Measurements from ENCODE around the gene ARID5B.

DNA sequence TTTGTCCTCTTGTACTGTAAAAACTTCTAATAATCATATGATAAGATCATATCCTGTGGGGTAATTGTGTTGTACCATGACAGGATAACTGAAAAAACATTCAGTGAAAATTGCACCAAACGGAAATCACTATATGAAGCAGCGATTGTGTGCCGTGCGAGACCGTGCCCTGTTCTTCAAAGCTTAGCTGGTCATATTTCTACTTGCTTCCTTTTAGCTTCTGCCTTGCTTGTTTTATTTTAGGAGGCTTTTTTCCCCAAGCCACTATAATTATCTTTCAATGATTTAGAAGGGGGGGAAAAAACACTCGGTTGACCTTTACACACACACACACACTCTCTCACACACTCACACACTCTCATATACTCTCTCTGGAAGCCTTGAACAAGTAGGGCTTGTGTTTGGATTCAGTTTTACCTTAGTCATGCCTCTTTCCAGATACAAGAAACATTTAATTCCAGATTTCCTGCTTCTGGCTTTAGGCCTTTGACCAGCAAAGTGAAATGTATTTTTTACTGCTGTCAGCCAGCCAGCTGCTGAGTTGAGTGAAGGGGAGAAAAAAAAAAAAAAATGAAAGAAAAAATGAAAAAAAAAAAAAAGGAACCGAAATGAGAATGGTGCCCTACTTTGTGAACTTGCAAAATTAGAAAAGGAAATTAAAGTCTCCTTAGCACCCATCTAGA, 181.4 kb downstream of the ARID5B start:
- TF ChIP-seq, protein P1, sequence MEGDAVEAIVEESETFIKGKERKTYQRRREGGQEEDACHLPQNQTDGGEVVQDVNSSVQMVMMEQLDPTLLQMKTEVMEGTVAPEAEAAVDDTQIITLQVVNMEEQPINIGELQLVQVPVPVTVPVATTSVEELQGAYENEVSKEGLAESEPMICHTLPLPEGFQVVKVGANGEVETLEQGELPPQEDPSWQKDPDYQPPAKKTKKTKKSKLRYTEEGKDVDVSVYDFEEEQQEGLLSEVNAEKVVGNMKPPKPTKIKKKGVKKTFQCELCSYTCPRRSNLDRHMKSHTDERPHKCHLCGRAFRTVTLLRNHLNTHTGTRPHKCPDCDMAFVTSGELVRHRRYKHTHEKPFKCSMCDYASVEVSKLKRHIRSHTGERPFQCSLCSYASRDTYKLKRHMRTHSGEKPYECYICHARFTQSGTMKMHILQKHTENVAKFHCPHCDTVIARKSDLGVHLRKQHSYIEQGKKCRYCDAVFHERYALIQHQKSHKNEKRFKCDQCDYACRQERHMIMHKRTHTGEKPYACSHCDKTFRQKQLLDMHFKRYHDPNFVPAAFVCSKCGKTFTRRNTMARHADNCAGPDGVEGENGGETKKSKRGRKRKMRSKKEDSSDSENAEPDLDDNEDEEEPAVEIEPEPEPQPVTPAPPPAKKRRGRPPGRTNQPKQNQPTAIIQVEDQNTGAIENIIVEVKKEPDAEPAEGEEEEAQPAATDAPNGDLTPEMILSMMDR (IDR thresholded peaks at IDR 0.05; ENCODE audit: extremely low read depth in 1 of 2, insufficient read depth in 1 of 2, low read depth in 1 of 2, low read length in 2 of 2), result no peak
- peak; percentile 60 for TF ChIP-seq POLR2A (IDR thresholded peaks at IDR 0.05; ENCODE audit: low read depth, low read length)
- no peak for TF ChIP-seq POLR2AphosphoS5 (IDR thresholded peaks at IDR 0.05; ENCODE audit: insufficient read depth, low read depth, low read length)
- TF ChIP-seq JUN (IDR thresholded peaks at IDR 0.05; ENCODE audit: borderline replicate concordance, insufficient read depth, insufficient read length, low read depth), result peak; percentile 70
- TF ChIP-seq, protein P2, sequence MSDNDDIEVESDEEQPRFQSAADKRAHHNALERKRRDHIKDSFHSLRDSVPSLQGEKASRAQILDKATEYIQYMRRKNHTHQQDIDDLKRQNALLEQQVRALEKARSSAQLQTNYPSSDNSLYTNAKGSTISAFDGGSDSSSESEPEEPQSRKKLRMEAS (IDR thresholded peaks at IDR 0.05; ENCODE audit: insufficient read depth, insufficient read length), result no peak

All from endothelial cell of umbilical vein (primary cell).